ENCODE data around the gene DIPK1B. TPM values are rescaled to one million over a fixed set of nuclear protein-coding genes. Genes with fewer than 3 reads are reported as not detected.

The DIPK1B gene
- 7.3 to 11.1 TPM (median 8.6 TPM) in 5 replicates for total RNA-seq (2022; extraction: Qiagen RNA extraction; ENCODE audit: low read depth)

GRCh38 chr9:136711751-136712689 lies at the start of gene DIPK1B:
DIPK1B (plus strand) TSS chr9:136712572; CDS start chr9:136712666, 94 bp downstream.

GRCh38 chr9:136662656-136663581 lies 49.5 kb upstream of the DIPK1B start, which contains the start of gene EGFL7:
EGFL7 (plus strand) TSS chr9:136662916; CDS start chr9:136668283, 5,367 bp downstream.

GRCh38 chr9:136686794-136687711 lies 25.3 kb upstream of the DIPK1B start, which contains the start of gene AGPAT2:
AGPAT2 (minus strand) TSS chr9:136687457; CDS start chr9:136687357, 100 bp downstream.

GRCh38 chr9:136742591-136743391 lies 30.4 kb downstream of the DIPK1B start, which contains the start of gene LCN10:
LCN10 (minus strand) TSS chr9:136742940; CDS start chr9:136742903, 37 bp downstream.

GRCh38 chr9:136748201-136748600 lies 35.8 kb downstream of the DIPK1B start, which contains the start of gene LCN6:
LCN6 (minus strand) TSS chr9:136748525; CDS start chr9:136748483, 42 bp downstream.

GRCh38 chr9:136764301-136764891 lies 52.0 kb downstream of the DIPK1B start, which contains the start of gene LCN15:
LCN15 (minus strand) TSS chr9:136764518; CDS start chr9:136764488, 30 bp downstream.

Other genes starting within 250 kb of the DIPK1B start
- 49.9 to 62.1 TPM (median 59.2 TPM) in 5 replicates for gene SEC16A, start 229.5 kb upstream of the DIPK1B start, total RNA-seq (2022; extraction: Qiagen RNA extraction; ENCODE audit: low read depth)
- gene NOTCH1, start 166.5 kb upstream of the DIPK1B start, total RNA-seq (2022; extraction: Qiagen RNA extraction; ENCODE audit: low read depth): 7.0 to 13.1 TPM (median 10.8 TPM) in 5 replicates
- 34.7 to 61.3 TPM (median 53.8 TPM) in 5 replicates for gene EGFL7, start 49.7 kb upstream of the DIPK1B start, total RNA-seq (2022; extraction: Qiagen RNA extraction; ENCODE audit: low read depth)
- 69.1 to 126 TPM (median 109 TPM) in 5 replicates for gene AGPAT2, start 25.1 kb upstream of the DIPK1B start, total RNA-seq (2022; extraction: Qiagen RNA extraction; ENCODE audit: low read depth)
- gene LCN10, start 30.4 kb downstream of the DIPK1B start, total RNA-seq (2022; extraction: Qiagen RNA extraction; ENCODE audit: low read depth): not detected in 5 replicates
- not detected in 5 replicates for gene LCN6, start 36.0 kb downstream of the DIPK1B start, total RNA-seq (2022; extraction: Qiagen RNA extraction; ENCODE audit: low read depth)
- gene LCN8, start 45.7 kb downstream of the DIPK1B start, total RNA-seq (2022; extraction: Qiagen RNA extraction; ENCODE audit: low read depth): not detected in 5 replicates
- not detected in 5 replicates for gene LCN15, start 51.9 kb downstream of the DIPK1B start, total RNA-seq (2022; extraction: Qiagen RNA extraction; ENCODE audit: low read depth)
- 55.2 to 72.6 TPM (median 70.2 TPM) in 5 replicates for gene TMEM141, start 78.8 kb downstream of the DIPK1B start, total RNA-seq (2022; extraction: Qiagen RNA extraction; ENCODE audit: low read depth)
- 0.28 to 0.49 TPM (median 0.32 TPM) in 5 replicates for gene CCDC183, start 83.8 kb downstream of the DIPK1B start, total RNA-seq (2022; extraction: Qiagen RNA extraction; ENCODE audit: low read depth)
- gene RABL6, start 95.4 kb downstream of the DIPK1B start, total RNA-seq (2022; extraction: Qiagen RNA extraction; ENCODE audit: low read depth): 62.1 to 91.5 TPM (median 77.2 TPM) in 5 replicates
- 3.1 to 4.4 TPM (median 4.0 TPM) in 5 replicates for gene AJM1, start 129.9 kb downstream of the DIPK1B start, total RNA-seq (2022; extraction: Qiagen RNA extraction; ENCODE audit: low read depth)
- gene PHPT1, start 136.8 kb downstream of the DIPK1B start, total RNA-seq (2022; extraction: Qiagen RNA extraction; ENCODE audit: low read depth): 264 to 320 TPM (median 309 TPM) in 5 replicates
- gene MAMDC4, start 139.8 kb downstream of the DIPK1B start, total RNA-seq (2022; extraction: Qiagen RNA extraction; ENCODE audit: low read depth): 1.8 to 5.2 TPM (median 3.6 TPM) in 5 replicates
- 453 to 576 TPM (median 473 TPM) in 5 replicates for gene EDF1, start 153.7 kb downstream of the DIPK1B start, total RNA-seq (2022; extraction: Qiagen RNA extraction; ENCODE audit: low read depth)
- gene TRAF2, start 173.9 kb downstream of the DIPK1B start, total RNA-seq (2022; extraction: Qiagen RNA extraction; ENCODE audit: low read depth): 43.0 to 67.7 TPM (median 61.3 TPM) in 5 replicates
- gene FBXW5, start 232.2 kb downstream of the DIPK1B start, total RNA-seq (2022; extraction: Qiagen RNA extraction; ENCODE audit: low read depth): 58.4 to 107 TPM (median 95.0 TPM) in 5 replicates
- 0.24 to 2.2 TPM (median 0.66 TPM) in 5 replicates for gene C8G, start 232.7 kb downstream of the DIPK1B start, total RNA-seq (2022; extraction: Qiagen RNA extraction; ENCODE audit: low read depth)
- 0.61 to 1.6 TPM (median 0.86 TPM) in 5 replicates for gene LCN12, start 239.7 kb downstream of the DIPK1B start, total RNA-seq (2022; extraction: Qiagen RNA extraction; ENCODE audit: low read depth)